Measurements from ENCODE around the gene KMT2A. TPM values are rescaled to one million over a fixed set of nuclear protein-coding genes. Genes with fewer than 3 reads are reported as not detected.
A peak's percentile ranks its signal among the peaks of the same experiment; 100 is the strongest.

KMT2A gene
- total RNA-seq, 2 donors from 2014 or later = 76.9 to 78.8 TPM

DNA sequence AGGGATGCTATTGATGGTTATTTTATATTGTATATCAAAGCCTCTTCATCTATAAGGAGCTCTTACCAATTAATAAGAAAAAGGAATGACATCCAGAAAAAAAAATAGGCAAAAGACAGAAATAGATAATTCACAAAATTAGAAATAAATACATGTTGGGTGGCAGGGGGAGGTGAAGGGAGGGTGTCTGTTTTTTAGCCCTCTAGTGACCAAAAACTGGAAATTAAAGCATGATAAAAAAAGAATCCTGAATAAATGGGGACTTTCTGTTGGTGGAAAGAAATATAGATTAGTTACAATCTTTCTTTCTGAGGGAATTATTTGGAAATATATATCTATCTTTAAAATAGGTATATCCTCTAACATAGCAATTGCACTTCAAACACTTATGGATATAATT is 49.0 kb downstream of the KMT2A start:
- no peak overlapping the region for H3K4me3 Mint-ChIP-seq
- Histone ChIP-seq H3K27ac (ENCODE audit: low read depth, low read length) (no peak overlapping the region), H3K9ac (ENCODE audit: extremely low read depth, low read length, poor library complexity, severe bottlenecking) (no peak overlapping the region), H3K36me3 (ENCODE audit: control insufficient read depth, insufficient read depth, low read length) (peaks cover 85% of the 10 kb centered on the region), H3K4me1 (ENCODE audit: control insufficient read depth, insufficient read depth, low read length) (no peaks in the 10 kb centered on the region), H3K9me3 (ENCODE audit: control insufficient read depth, low read length) (no peaks in the 10 kb centered on the region), H3K27me3 (ENCODE audit: control insufficient read depth, insufficient read depth, low read length, poor library complexity, severe bottlenecking) (no peaks in the 10 kb centered on the region), H3K4me3 (ENCODE audit: low read length) (no peak overlapping the region)
- no peak for DNase-seq
- H3K4me1 Mint-ChIP-seq = no peaks in the 10 kb centered on the region
- H3K27ac Mint-ChIP-seq = no peak overlapping the region
- TF ChIP-seq, protein P1, sequence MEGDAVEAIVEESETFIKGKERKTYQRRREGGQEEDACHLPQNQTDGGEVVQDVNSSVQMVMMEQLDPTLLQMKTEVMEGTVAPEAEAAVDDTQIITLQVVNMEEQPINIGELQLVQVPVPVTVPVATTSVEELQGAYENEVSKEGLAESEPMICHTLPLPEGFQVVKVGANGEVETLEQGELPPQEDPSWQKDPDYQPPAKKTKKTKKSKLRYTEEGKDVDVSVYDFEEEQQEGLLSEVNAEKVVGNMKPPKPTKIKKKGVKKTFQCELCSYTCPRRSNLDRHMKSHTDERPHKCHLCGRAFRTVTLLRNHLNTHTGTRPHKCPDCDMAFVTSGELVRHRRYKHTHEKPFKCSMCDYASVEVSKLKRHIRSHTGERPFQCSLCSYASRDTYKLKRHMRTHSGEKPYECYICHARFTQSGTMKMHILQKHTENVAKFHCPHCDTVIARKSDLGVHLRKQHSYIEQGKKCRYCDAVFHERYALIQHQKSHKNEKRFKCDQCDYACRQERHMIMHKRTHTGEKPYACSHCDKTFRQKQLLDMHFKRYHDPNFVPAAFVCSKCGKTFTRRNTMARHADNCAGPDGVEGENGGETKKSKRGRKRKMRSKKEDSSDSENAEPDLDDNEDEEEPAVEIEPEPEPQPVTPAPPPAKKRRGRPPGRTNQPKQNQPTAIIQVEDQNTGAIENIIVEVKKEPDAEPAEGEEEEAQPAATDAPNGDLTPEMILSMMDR (conservative IDR thresholded peaks at IDR 0.05) = peak; percentile 50
- H3K9me3 Mint-ChIP-seq = no peaks in the 10 kb centered on the region
- H3K36me3 Mint-ChIP-seq (ENCODE audit: low read depth) = peaks cover 74% of the 10 kb centered on the region
- no peaks in the 10 kb centered on the region for H3K27me3 Mint-ChIP-seq (ENCODE audit: insufficient read depth)

DNA sequence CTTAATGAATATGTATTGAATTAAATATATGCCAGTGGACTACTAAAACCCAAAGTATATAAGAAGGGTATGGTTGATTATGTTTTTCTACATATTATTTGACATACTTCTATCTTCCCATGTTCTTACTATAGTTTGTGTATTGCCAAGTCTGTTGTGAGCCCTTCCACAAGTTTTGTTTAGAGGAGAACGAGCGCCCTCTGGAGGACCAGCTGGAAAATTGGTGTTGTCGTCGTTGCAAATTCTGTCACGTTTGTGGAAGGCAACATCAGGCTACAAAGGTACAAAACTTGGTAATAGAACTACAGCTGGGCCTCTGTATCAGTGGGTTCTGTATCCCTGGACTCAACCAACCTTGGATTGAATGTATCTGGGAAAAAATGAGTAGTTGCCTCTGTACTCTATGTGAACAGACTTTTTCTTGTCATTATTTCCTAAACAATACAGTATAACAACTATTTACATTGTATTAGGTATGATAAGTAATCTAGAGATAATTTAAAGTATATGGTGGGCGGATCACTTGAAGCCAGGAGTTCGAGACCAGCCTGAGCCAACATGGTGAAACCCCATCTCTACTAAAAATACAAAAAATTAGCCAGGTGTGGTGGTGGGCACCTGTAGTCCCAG is 52.3 kb downstream of the KMT2A start:
- Histone ChIP-seq H3K27me3 (ENCODE audit: control insufficient read depth, insufficient read depth, low read length, poor library complexity, severe bottlenecking) (no peaks in the 10 kb centered on the region), H3K4me1 (ENCODE audit: control insufficient read depth, insufficient read depth, low read length) (no peaks in the 10 kb centered on the region), H3K36me3 (ENCODE audit: control insufficient read depth, insufficient read depth, low read length) (peaks cover 88% of the 10 kb centered on the region), H3K9ac (ENCODE audit: extremely low read depth, low read length, poor library complexity, severe bottlenecking) (no peak overlapping the region), H3K4me3 (ENCODE audit: low read length) (no peak overlapping the region), H3K27ac (ENCODE audit: low read depth, low read length) (no peak overlapping the region), H3K9me3 (ENCODE audit: control insufficient read depth, low read length) (no peaks in the 10 kb centered on the region)
- H3K4me1 Mint-ChIP-seq = no peaks in the 10 kb centered on the region
- TF ChIP-seq, protein P1 (conservative IDR thresholded peaks at IDR 0.05) = peak; percentile 90
- no peaks in the 10 kb centered on the region for H3K9me3 Mint-ChIP-seq
- H3K27me3 Mint-ChIP-seq (ENCODE audit: insufficient read depth) = no peaks in the 10 kb centered on the region
- H3K36me3 Mint-ChIP-seq (ENCODE audit: low read depth) = peaks cover 66% of the 10 kb centered on the region
- H3K27ac Mint-ChIP-seq = peak overlapping the region; percentile 39
- H3K4me3 Mint-ChIP-seq = no peak overlapping the region
- DNase-seq = peak; percentile 90
- WGBS, 2 experiments (ENCODE audit: insufficient coverage in 1 of 2, insufficient read length in 1 of 2) = 20 to 28% methylated on average over 6 of the region's 7 CpGs

DNA sequence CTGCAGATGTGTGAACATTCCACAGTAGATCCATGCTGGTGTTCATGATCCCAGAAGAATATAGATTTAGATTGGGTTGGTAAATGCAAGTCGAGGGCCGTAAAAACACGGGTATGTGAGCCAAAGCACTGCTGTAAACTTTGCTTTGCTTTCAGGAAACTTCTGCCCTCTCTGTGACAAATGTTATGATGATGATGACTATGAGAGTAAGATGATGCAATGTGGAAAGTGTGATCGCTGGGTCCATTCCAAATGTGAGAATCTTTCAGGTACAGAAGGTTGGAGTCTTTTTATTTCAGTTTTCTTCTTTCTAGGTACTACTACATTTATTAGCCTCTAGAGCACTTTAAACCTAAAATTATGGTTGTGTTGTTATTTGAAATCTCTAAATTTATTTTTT is 54.7 kb downstream of the KMT2A start:
- H3K9ac ChIP-seq (ENCODE audit: extremely low read depth, low read length, poor library complexity, severe bottlenecking) = no peak overlapping the region

More for the DNA sequence above, 54.7 kb downstream of the KMT2A start:
- Mint-ChIP-seq H3K4me3 (no peak overlapping the region), H3K4me1 (no peaks in the 10 kb centered on the region), H3K36me3 (ENCODE audit: low read depth) (peaks cover 67% of the 10 kb centered on the region), H3K27me3 (ENCODE audit: insufficient read depth) (no peaks in the 10 kb centered on the region), H3K27ac (no peak overlapping the region), H3K9me3 (no peaks in the 10 kb centered on the region)
- no peak overlapping the region for H3K27ac ChIP-seq (ENCODE audit: low read depth, low read length)
- no peak for DNase-seq
- no peaks in the 10 kb centered on the region for H3K27me3 ChIP-seq (ENCODE audit: control insufficient read depth, insufficient read depth, low read length, poor library complexity, severe bottlenecking)
- no peak overlapping the region for H3K4me3 ChIP-seq (ENCODE audit: low read length)
- TF ChIP-seq, protein P1 (conservative IDR thresholded peaks at IDR 0.05) = no peak
- 88 to 94% methylated on average over 3 to 4 of the region's 4 CpGs for WGBS, 2 experiments (ENCODE audit: insufficient coverage in 1 of 2, insufficient read length in 1 of 2)
- no peaks in the 10 kb centered on the region for H3K9me3 ChIP-seq (ENCODE audit: control insufficient read depth, low read length)
- no peaks in the 10 kb centered on the region for H3K4me1 ChIP-seq (ENCODE audit: control insufficient read depth, insufficient read depth, low read length)
- H3K36me3 ChIP-seq (ENCODE audit: control insufficient read depth, insufficient read depth, low read length) = peaks cover 88% of the 10 kb centered on the region
